NCI-H526 treated with DMSO at 0.1 percent for 48 hours (cell line): ENCODE data around the gene SLC38A5.
A peak's percentile ranks its signal among the peaks of the same experiment; 100 is the strongest.

ENCODE experiments used
- DNase-seq: peaks from one replicate; lab custom pipeline; 2025; lab: John Stamatoyannopoulos, UW

SLC38A5 gene

GRCh38 chrX:48491809-48492208 lies 21.7 kb upstream of the SLC38A5 start:
- DNase-seq = no peak

DNA sequence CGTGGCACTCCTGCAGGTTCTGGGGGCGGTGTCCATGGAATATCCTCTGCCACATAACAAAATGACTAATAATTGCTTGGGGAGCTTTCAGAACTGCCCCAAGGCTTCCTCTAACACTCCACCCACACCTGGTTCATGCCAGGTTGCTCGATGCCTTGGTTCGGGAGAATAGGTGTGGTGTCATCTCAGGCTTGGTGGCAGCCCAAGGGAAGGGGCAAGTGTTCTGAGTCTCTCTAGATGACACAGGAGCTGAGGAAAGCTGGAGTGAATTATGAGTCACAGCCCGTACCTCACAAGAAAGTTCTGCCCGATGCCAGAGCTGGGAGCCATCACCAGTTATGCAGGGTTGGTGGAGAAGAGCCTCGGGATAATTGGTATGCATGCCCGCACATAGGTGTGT lies 20.6 kb upstream of the SLC38A5 start:
- DNase-seq = no peak

GRCh38 chrX:48489892-48490291 lies 19.8 kb upstream of the SLC38A5 start:
- DNase-seq = no peak

GRCh38 chrX:48489296-48489695 lies 19.2 kb upstream of the SLC38A5 start:
- DNase-seq = no peak

GRCh38 chrX:48488034-48488433 lies 18.0 kb upstream of the SLC38A5 start:
- DNase-seq = no peak

- DNase-seq = no peak
Observed at GRCh38 chrX:48487362-48487798, 17.3 kb upstream of the SLC38A5 start.

- DNase-seq = no peak
Observed at GRCh38 chrX:48482526-48482925, 12.5 kb upstream of the SLC38A5 start.

DNA sequence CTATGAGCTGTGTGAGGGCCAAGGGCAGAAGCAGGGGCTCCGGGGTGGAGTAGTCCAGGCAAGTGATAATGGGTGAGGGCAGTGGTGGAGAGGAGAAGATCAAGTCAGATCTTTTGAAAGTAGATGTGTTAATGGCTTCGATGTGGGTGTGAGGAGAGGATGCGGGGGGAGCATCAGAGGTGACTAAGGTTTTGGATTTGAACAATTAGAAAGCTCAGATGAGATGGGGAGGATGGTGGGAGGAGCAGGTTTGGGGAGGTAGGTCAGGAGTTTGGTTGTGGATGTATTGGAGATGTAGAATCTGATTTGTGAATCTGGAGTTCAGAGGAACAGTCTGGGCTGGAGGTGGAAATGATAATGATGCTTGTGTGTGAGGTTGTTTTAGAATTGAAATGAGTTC lies 10.5 kb upstream of the SLC38A5 start:
- DNase-seq = no peak

DNA sequence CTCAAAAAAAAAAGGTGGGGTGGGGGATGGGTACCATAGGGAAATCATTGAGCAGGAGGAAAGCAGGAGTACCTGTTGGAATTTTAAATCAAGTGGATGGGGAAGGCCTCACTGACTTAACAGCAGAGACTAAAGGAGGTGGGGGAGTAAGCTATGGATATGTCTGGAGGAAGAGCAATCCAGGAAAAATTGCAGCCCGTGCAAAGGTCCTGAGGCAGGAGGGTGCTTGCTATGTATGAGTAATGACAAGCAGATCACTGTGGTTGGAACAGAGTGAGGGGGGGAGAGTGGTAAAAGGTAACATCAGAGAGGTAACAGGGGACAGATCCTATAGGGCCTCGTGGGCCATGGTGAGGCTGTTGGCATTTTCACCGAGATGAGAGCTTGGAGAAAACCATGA lies 10.1 kb upstream of the SLC38A5 start:
- DNase-seq = no peak

DNA sequence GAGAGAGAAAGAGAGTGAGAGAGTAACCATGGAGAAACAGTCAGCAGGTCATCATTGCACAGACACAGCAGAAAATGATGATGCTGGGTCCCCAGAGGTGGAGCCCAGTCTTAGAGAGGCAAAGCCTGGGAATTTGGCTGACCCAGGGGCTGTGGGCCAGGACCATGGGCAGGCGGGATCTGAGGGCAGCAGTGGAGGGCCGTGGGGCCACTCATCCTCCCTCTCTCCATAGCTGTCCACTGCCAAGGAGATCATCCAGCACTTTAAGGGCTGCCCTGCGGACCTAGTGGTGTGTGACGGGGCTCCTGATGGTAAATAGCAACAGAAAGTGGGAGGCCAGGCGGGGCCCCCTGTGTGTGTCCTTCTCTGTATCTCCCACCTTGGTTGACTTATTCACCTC lies 8.7 kb upstream of the SLC38A5 start:
- DNase-seq = no peak

DNA sequence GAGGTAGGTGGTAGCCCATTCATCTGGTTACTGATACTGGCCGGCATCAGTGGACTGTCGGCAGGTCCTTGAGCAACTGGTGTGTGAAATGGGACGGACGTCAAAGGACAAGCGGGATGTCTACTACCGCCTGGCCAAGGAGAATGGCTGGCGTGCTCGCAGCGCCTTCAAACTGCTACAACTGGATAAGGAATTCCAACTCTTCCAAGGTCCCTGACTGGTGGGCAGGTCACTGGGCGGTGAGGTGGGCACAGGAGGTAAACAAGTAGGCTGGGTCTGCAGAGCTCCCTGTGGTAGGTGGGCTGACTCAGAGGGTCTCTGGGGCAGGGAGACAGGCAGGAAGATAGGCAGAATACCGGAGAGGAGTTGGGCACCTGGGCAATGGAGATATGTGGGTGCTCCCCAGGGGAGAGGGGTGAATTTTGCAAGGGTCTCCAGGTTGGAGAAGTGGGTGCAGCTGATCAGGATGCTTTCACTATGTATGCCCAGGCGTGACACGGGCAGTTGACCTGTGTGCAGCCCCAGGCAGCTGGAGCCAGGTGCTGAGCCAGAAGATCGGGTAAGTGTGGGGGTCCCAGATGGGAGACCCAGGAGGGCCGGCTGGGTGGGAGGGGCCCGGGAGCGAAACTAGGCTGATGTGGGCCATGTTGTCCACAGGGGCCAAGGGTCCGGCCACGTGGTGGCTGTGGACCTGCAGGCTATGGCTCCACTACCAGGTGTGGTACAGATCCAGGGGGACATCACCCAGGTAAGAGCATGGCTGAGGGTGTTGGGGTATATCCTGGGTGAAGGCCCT lies 8.1 kb upstream of the SLC38A5 start:
- DNase-seq = no peak

GRCh38 chrX:48476919-48477318 lies 6.9 kb upstream of the SLC38A5 start:
- no peak for DNase-seq

DNA sequence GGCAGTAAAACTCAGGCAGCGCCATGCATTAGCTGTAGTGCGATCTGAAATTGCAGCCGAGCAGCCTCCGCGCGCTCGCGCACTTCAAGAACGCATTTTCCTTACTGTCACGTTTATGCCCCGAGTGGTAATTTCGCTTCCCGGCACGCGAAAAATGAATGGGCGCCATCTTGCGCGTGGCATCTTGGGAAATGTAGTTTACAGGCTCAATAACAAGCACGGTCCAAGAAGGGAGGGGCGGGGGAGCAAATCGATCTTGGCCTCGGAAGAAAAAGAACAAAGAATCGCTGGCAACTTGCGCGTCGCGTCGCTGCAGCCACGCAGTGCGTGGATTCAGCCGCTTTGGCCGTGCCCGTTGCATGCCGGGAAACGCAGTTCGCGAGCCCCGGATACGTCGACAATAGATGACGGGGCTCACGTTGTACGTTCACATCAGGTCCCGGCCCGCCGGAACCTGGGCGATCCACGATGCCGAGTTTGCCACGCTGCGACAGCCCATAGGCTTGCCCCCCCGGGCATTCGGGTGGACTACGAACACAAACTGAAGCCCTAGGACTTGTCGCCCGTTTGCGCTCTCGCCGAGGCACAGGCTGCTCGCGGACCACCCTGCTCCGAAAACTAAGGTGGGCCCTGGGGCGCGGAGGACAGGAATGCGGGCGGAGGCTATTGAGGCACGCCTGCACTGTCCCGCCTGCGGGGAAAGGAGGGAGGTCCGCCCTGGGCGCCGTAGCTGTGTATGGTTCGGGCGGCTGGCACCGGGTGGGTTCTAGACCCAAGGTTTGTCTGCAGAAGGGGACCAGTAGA lies 5.9 kb upstream of the SLC38A5 start, which contains the start of gene FTSJ1:
FTSJ1 (plus strand) TSS at position 426 of the 804 bp plus-strand sequence. CDS start 1,849 bp downstream, outside the sequence.
- DNase-seq = peak; percentile 71

GRCh38 chrX:48475296-48475695 lies 5.2 kb upstream of the SLC38A5 start:
- DNase-seq = no peak

DNA sequence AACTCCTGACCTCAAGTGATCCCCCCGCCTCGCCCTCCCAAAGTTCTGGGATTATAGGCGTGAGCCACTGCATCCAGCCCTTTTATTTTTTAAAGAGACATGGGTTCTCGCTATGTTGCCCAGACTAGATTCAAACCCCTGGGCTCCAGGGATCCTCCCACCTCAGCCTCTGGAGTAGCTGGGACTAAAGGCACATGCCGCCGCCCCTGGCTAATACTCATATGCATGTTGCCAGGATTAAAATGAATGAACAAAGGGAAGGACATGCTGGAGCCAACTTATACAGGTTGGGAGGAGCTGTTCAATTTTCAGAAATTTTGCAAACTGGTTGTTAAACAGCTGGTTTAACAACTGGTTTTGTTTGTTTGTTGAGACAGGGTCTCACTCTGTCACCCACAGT lies 4.5 kb upstream of the SLC38A5 start:
- no peak for DNase-seq

GRCh38 chrX:48474127-48474526 lies 4.1 kb upstream of the SLC38A5 start:
- DNase-seq = no peak

DNA sequence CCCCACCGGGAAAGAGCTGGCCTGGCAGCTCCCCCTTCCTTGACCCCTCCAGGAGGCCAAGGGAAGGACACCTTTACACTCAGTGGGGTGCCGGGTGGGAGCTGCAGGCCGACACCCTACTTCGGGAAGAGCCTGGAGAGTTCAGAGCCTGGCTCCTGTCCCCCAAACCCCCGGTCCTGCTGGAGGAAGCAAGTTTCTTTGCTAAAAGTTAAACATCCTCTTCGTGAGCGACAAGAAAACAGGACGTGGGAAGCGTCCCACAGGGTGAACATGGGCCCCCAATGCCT lies 3.6 kb upstream of the SLC38A5 start:
- no peak for DNase-seq

DNA sequence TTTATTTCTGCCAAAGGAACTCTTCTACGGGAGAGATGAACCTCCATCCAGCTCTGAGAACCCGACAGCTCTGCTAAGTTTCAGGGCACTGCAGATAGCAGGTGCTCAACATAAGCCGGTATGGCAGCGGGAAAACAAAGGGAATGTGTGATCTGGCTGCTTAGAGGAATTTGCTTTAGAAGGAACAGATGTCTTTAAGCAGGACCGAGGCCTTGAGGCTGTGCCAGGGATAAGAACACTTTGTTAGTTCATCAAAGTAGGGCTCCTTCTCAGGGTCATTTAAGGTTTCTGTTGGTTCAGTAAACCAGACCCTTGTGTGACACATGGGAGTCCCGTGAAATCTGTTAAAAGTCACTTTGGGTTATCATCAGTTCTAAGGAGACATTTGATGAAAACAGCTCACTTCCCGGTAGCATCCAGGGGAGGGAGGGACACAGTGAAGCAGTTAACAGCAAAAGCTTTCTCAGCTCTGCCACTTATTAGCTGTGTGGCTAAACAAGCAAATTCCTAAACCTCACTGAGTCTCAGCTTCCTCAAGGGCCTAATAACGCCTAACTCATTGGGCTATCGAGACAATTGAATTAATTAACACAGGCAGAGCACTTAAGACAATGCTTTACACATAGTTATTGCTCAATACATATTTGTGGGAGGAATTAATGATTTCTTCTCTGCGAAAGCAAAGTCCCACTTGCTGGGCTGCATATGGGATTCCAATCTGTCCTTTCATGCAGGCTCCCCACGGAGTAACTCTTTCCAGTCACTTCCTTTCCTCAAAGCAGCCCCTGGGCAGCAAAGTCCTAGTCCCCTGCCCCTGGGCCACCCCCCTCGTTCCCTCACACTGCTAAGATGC lies 3.0 kb upstream of the SLC38A5 start:
- DNase-seq = no peak

DNA sequence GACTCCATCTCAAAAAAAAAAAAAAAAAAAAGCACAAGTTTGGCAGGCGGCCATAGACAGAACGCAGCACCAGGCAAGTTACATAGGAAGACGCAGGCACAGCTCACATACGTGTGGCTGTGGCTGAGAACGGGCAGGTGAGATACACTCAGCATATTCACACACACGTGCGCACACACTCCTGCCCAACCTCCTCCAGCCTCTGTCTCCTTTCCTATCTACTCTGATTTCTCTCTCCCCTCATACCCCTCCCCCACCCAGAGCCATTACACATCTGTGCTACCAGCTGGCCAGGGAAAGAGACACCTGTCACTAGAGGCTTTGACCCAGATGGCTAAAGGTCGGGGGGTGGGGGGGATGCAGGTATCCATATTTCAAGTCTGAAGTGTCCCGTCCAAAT lies 2.2 kb upstream of the SLC38A5 start:
- no peak for DNase-seq

GRCh38 chrX:48471504-48471903 lies 1.4 kb upstream of the SLC38A5 start:
- DNase-seq = no peak

DNA sequence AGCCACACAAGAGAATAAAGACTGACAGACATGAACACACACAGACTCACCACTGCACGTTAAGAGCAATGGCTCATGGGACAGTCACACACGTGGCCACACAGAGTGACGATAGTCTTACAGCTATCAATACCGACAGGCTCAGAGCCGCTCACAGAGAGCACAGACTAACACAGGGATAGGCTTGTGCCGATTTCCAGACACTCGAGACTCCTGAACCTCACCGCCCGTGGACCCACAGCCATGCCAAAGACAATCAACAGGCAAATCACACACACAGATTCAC lies 716 bp upstream of the SLC38A5 start:
- no peak for DNase-seq
